Neuronal stem cell (in vitro differentiated cells): ENCODE results near the gene INO80D.
A peak's percentile ranks its signal among the peaks of the same experiment; 100 is the strongest.

Experiments used
- DNase-seq: peaks from one replicate; pipeline ENCODE4 v3.0.0-alpha.2; 2013; ENCODE audit warnings: low spot score
- H2AFZ ChIP-seq: one replicate; pipeline ENCODE4 v1.6.1; 2013; ENCODE audit warnings: mild to moderate bottlenecking, low read length, inconsistent platforms
- H2AK5ac ChIP-seq: 2 replicates; pipeline ENCODE4 v1.6.1; 2013; ENCODE audit warnings: low read depth, mild to moderate bottlenecking, inconsistent platforms, low read length, moderate library complexity, mixed read lengths
- H2BK120ac ChIP-seq: 2 replicates; pipeline ENCODE4 v1.6.1; 2013; ENCODE audit warnings: low read depth, mild to moderate bottlenecking, inconsistent platforms, low read length, moderate library complexity, mixed read lengths
- H2BK12ac ChIP-seq: one replicate; pipeline ENCODE4 v1.6.1; 2013; ENCODE audit warnings: low read length, inconsistent platforms
- H2BK15ac ChIP-seq: 2 replicates; pipeline ENCODE4 v1.6.1; 2013; ENCODE audit warnings: mild to moderate bottlenecking, low read length, inconsistent platforms, mixed read lengths
- H2BK5ac ChIP-seq: one replicate; pipeline ENCODE4 v1.6.1; 2013; ENCODE audit warnings: inconsistent platforms, mild to moderate bottlenecking, low read length, moderate library complexity
- H3K14ac ChIP-seq: one replicate; pipeline ENCODE4 v1.6.1; 2013; ENCODE audit warnings: low read length, inconsistent platforms
- H3K18ac ChIP-seq: 2 replicates; pipeline ENCODE4 v1.6.1; 2013; ENCODE audit warnings: low read length, inconsistent platforms
- H3K23ac ChIP-seq: 2 replicates; pipeline ENCODE4 v1.6.1; 2013; ENCODE audit warnings: low read depth, mild to moderate bottlenecking, mixed read lengths, low read length, inconsistent platforms; ENCODE audit not compliant: poor library complexity
- H3K27ac ChIP-seq: replicated peaks from 3 replicates; pipeline ENCODE4 v1.5.1; 2013; ENCODE audit warnings: low read length, inconsistent platforms
- H3K27me3 ChIP-seq, 3 experiments: 2 replicates each; pipeline ENCODE4 v1.6.1; 2013; ENCODE audit warnings: low read length in 3 of 3, mild to moderate bottlenecking in 2 of 3, inconsistent platforms in 1 of 3, low read depth in 1 of 3, mixed read lengths in 1 of 3, moderate library complexity in 1 of 3; ENCODE audit not compliant: control insufficient read depth in 3 of 3, insufficient read depth in 3 of 3
- H3K36me3 ChIP-seq, 2 donors: replicated peaks in 1 of 2; 2 replicates each; pipeline ENCODE4 v1.6.1; 2013; ENCODE audit warnings: low read length in 2 of 2; ENCODE audit not compliant: control insufficient read depth in 2 of 2, insufficient read depth in 2 of 2
- H3K4ac ChIP-seq: 2 replicates; pipeline ENCODE4 v1.6.1; 2013; ENCODE audit warnings: inconsistent platforms, mild to moderate bottlenecking, low read length, moderate library complexity
- H3K4me1 ChIP-seq, 2 donors: 1 replicate in 1 of 2; 2 replicates in 1 of 2; pipeline ENCODE4 v1.6.1; 2013; ENCODE audit warnings: low read length in 2 of 2, low read depth in 1 of 2; ENCODE audit not compliant: control insufficient read depth in 2 of 2, insufficient read depth in 1 of 2
- H3K4me2 ChIP-seq: one replicate; pipeline ENCODE4 v1.6.1; 2013; ENCODE audit warnings: mild to moderate bottlenecking, low read length, inconsistent platforms; ENCODE audit not compliant: insufficient read depth, poor library complexity, severe bottlenecking
- H3K4me3 ChIP-seq, 2 donors: 2 replicates each; pipeline ENCODE4 v1.5.1; 2013; ENCODE audit warnings: low read length in 2 of 2, mild to moderate bottlenecking in 2 of 2, inconsistent platforms in 1 of 2, moderate library complexity in 1 of 2
- H3K79me1 ChIP-seq: one replicate; pipeline ENCODE4 v1.6.1; 2013; ENCODE audit warnings: low read depth, mild to moderate bottlenecking, inconsistent platforms, low read length, moderate library complexity
- H3K9ac ChIP-seq: one replicate; pipeline ENCODE4 v1.6.1; 2013; ENCODE audit warnings: mild to moderate bottlenecking, low read depth, low read length, inconsistent platforms; ENCODE audit not compliant: poor library complexity
- H3K9me3 ChIP-seq, 2 donors: replicated peaks in 1 of 2; 2 replicates each; pipeline versions ENCODE3 to v1.6.1; 2013; ENCODE audit warnings: low read length in 2 of 2, mild to moderate bottlenecking in 2 of 2, inconsistent platforms in 1 of 2, low read depth in 1 of 2, mixed read lengths in 1 of 2, moderate library complexity in 1 of 2; ENCODE audit not compliant: control insufficient read depth in 2 of 2, insufficient read depth in 1 of 2
- H4K8ac ChIP-seq: one replicate; pipeline ENCODE4 v1.6.1; 2013; ENCODE audit warnings: low read depth, mild to moderate bottlenecking, inconsistent platforms, low read length, moderate library complexity
- H4K91ac ChIP-seq: one replicate; pipeline ENCODE4 v1.6.1; 2013; ENCODE audit warnings: low read length, low read depth, mild to moderate bottlenecking, inconsistent platforms; ENCODE audit not compliant: poor library complexity
- WGBS, 2 donors: extraction: QIAGEN DNeasy Blood & Tissue Kit; methylation state at CpG; one replicate each; pipeline ENCODE4 v1.1.7; 2013; ENCODE audit warnings: missing lambda C conversion rate in 2 of 2, mixed read lengths in 1 of 2; ENCODE audit not compliant: insufficient read length in 2 of 2, insufficient replicate concordance in 1 of 2; ENCODE audit errors: extremely low coverage in 2 of 2; 5-methylcytosine and 5-hydroxymethylcytosine counted together

Gene INO80D

DNA sequence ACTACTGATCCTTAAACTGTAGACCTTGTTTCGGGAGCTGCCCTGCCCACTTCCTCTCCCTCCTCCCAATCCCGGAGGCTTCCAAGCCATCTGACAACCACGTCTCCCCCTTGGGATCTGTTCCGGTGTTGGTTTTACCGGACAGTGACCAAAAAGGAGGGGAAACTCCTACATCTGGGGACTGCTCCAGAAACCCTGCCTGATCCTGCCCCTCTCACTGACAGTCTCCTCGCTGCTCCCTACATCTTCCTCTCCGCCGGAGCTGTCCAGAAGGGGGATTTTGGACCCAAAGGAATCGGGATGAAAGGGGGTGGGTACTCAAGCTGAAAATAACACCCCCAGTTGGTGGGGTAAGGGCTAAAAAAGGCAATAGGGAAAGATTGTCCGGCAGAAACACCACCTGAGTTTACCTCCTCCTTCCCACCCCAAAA is 1.5 kb downstream of the INO80D start:
- WGBS, 2 donors = no CpG with 5 or more reads among the region's 10 CpGs
- H2AFZ ChIP-seq = peak overlapping the region; percentile 96
- peak overlapping the region; percentile 50 for H3K9ac ChIP-seq
- peak overlapping the region; percentile 94 for H3K18ac ChIP-seq
- no peak overlapping the region for H3K23ac ChIP-seq
- no peak overlapping the region for H4K91ac ChIP-seq
- H3K4me1 ChIP-seq = peaks cover 4 to 10% of the 10 kb centered on the region in 2 donors
- H2BK120ac ChIP-seq = no peak overlapping the region
- peak overlapping the region; percentile 99 for H3K27ac ChIP-seq
- H3K79me1 ChIP-seq = peaks cover 6% of the 10 kb centered on the region
- peaks cover 0 to 4% of the 10 kb centered on the region in 2 donors for H3K9me3 ChIP-seq
- H2BK5ac ChIP-seq = peak overlapping the region; percentile 96
- H3K4me2 ChIP-seq = peak overlapping the region; percentile 90
- no peaks in the 10 kb centered on the region for H3K36me3 ChIP-seq
- H2AK5ac ChIP-seq = no peak overlapping the region
- H3K27me3 ChIP-seq = no peaks in the 10 kb centered on the region
- peak overlapping the region; percentile 82 to 90 for H3K4me3 ChIP-seq
- H4K8ac ChIP-seq = no peak overlapping the region
- H2BK15ac ChIP-seq = no peak overlapping the region
- H3K14ac ChIP-seq = no peak overlapping the region
- H3K4ac ChIP-seq = no peak overlapping the region
- peak overlapping the region; percentile 46 for H2BK12ac ChIP-seq
- DNase-seq = peak; percentile 61

DNA sequence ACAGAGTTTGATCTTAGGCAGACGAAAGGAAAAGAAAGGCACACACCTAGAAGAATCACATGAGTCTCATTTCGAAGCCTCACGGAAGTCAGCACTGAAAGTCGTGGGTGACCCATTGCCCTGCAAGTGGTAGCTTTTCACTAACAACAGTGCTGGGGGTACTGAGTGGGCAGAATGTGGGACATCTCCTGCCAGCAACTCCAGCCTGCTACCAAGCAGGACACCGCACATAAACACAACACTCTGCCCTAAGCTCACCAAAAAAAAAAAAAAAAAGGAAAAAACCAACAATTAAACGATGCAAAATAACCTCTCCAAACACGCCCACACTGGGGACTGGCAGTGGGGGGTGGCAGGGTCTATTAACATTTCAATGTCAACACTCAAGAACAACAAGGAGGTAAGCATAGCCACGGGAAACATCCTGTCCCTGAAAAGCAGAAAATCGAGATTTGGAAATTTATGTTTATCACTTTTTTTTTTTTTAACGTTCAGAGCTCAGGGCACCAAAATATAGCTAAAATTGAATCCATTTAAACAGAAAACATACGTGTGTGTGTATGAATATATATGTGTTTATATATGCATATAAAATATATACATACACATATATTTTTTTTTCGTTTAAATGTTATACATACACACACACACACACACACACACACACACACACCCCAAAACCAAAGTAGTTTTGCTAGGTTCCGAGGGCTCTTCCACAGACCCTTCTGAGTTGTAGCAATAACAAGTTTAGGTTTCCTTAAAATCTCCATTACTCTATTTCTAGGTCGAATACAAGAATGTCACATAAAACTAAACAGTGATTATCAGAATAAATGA is 2.2 kb downstream of the INO80D start:
- Histone ChIP-seq H2BK120ac (no peak overlapping the region), H2BK15ac (no peak overlapping the region), H3K23ac (peak overlapping the region; percentile 12), H2BK5ac (no peak overlapping the region), H3K4me1 (peaks cover 4 to 12% of the 10 kb centered on the region in 2 donors), H3K79me1 (peaks cover 7% of the 10 kb centered on the region), H2BK12ac (no peak overlapping the region), H4K8ac (no peak overlapping the region), H2AK5ac (no peak overlapping the region), H4K91ac (no peak overlapping the region), H3K14ac (no peak overlapping the region), H3K4me3 (peak overlapping the region; percentile 82 to 90), H3K27me3 (no peaks in the 10 kb centered on the region), H3K9me3 (peaks cover 0 to 4% of the 10 kb centered on the region in 2 donors), H3K18ac (no peak overlapping the region), H3K9ac (no peak overlapping the region), H3K4ac (no peak overlapping the region), H3K4me2 (peak overlapping the region; percentile 43), H3K36me3 (peaks cover 0 to 1% of the 10 kb centered on the region in 2 donors), H3K27ac (peak overlapping the region; percentile 99), H2AFZ (peak overlapping the region; percentile 96)
- no CpG with 5 or more reads among the region's 14 CpGs for WGBS, 2 donors
- DNase-seq = no peak

DNA sequence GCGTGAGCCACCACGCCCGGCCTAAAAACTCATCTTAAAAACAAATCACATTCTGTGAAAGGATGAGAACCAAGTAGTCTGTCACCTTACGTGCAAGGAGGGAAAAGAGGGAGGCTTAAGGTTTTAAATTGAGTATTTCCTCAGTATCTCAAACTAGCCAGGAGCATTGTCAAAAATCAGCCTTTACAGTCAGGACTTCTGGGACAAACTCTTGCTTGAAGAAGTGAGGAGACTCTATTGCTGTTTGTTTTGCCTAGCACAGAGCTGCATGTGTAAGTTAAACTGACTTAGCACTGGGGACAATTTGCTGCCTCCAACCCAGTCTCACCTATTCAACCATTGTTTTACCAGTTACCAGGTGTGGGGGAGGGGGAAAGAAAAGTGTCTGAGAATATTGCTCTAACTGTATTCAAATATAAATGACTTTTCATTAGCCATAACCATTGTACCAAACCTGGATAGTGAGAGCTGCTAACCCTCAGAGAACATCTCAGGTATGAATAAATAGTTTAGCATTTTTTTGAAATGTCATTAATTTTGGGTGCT is 3.6 kb downstream of the INO80D start:
- H3K14ac ChIP-seq = no peak overlapping the region
- no peak overlapping the region for H2BK15ac ChIP-seq
- H3K27me3 ChIP-seq = no peaks in the 10 kb centered on the region
- no peak for DNase-seq
- H3K4me3 ChIP-seq = no peak overlapping the region
- H3K9ac ChIP-seq = no peak overlapping the region
- no peak overlapping the region for H2BK5ac ChIP-seq
- peaks cover 4 to 12% of the 10 kb centered on the region in 2 donors for H3K4me1 ChIP-seq
- no peak overlapping the region for H4K8ac ChIP-seq
- H3K4me2 ChIP-seq = no peak overlapping the region
- H3K9me3 ChIP-seq = no peaks in the 10 kb centered on the region
- H2AFZ ChIP-seq = no peak overlapping the region
- H2BK12ac ChIP-seq = no peak overlapping the region
- peaks cover 0 to 1% of the 10 kb centered on the region in 2 donors for H3K36me3 ChIP-seq
- no peak overlapping the region for H3K27ac ChIP-seq
- no peak overlapping the region for H3K4ac ChIP-seq
- peaks cover 7% of the 10 kb centered on the region for H3K79me1 ChIP-seq
- H3K23ac ChIP-seq = no peak overlapping the region
- no peak overlapping the region for H4K91ac ChIP-seq
- H2AK5ac ChIP-seq = no peak overlapping the region
- no peak overlapping the region for H2BK120ac ChIP-seq
- no peak overlapping the region for H3K18ac ChIP-seq
- WGBS, 2 donors = no CpG with 5 or more reads among the region's 4 CpGs

DNA sequence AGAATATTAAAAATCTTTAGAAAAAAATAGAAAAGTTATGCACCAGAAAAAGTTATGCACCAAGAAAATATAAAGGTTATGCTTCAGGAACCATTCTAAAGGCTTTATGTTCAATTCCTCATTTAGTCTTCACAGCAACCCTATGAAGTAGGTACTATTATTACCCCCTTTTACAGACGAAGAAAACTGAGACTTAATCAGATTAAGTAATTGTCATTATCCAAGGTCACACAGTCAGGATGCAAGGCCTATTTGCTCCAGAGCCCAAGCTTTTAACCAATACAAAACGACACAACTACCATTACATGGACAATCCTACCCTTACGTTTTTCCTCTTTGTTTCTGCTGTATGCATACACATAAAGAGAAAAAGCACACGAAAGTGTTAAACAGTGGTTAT is 5.0 kb downstream of the INO80D start:
- Histone ChIP-seq H3K4me2 (no peak overlapping the region), H3K4me1 (peaks cover 4 to 12% of the 10 kb centered on the region in 2 donors), H2AK5ac (no peak overlapping the region), H3K18ac (no peak overlapping the region), H3K4ac (no peak overlapping the region), H3K79me1 (peaks cover 7% of the 10 kb centered on the region), H3K4me3 (no peak overlapping the region), H2BK12ac (no peak overlapping the region), H2BK120ac (no peak overlapping the region), H2BK15ac (no peak overlapping the region), H3K23ac (no peak overlapping the region), H2BK5ac (no peak overlapping the region), H3K9ac (no peak overlapping the region), H2AFZ (no peak overlapping the region), H4K91ac (no peak overlapping the region), H3K14ac (no peak overlapping the region), H4K8ac (no peak overlapping the region), H3K27ac (no peak overlapping the region), H3K27me3 (no peaks in the 10 kb centered on the region), H3K9me3 (no peaks in the 10 kb centered on the region), H3K36me3 (peaks cover 0 to 1% of the 10 kb centered on the region in 2 donors)
- no peak for DNase-seq
- WGBS, 2 donors = no CpG with 5 or more reads among the region's 4 CpGs
